Parathyroid adenoma (tissue), 2 donors: ENCODE data around the gene SPRING1.
"Not testable (repeated sequence)": the region's sequence is repeated elsewhere in the genome, so short reads cannot be mapped to it uniquely, and the experiment has no call there.

ENCODE experiments used
- H2AFZ ChIP-seq: fragments of 300-600 bp; sonication (generic); one replicate; pipeline ENCODE4 v1.7.0; 2017; ENCODE audit warnings: antibody characterized with exemption, mild to moderate bottlenecking
- H3K27ac ChIP-seq: fragments of 300-600 bp; sonication (generic); one replicate; pipeline ENCODE4 v1.7.0; 2017
- H3K27me3 ChIP-seq: fragments of 300-600 bp; sonication (generic); one replicate; pipeline ENCODE4 v1.7.0; 2017; ENCODE audit warnings: low read length; ENCODE audit not compliant: control insufficient read depth, insufficient read depth
- H3K36me3 ChIP-seq: fragments of 300-600 bp; sonication (generic); one replicate; pipeline ENCODE4 v1.7.0; 2017; ENCODE audit warnings: low read length; ENCODE audit not compliant: control insufficient read depth, insufficient read depth
- H3K4me1 ChIP-seq: fragments of 300-600 bp; sonication (generic); one replicate; pipeline ENCODE4 v1.7.0; 2017; ENCODE audit warnings: control low read depth
- H3K4me2 ChIP-seq: fragments of 300-600 bp; sonication (generic); one replicate; pipeline ENCODE4 v1.7.0; 2017; ENCODE audit warnings: low read length
- H3K4me3 ChIP-seq: fragments of 300-600 bp; sonication (generic); one replicate; pipeline ENCODE4 v1.7.0; 2017; ENCODE audit warnings: low read depth, low read length
- H3K79me2 ChIP-seq: fragments of 300-600 bp; sonication (generic); one replicate; pipeline ENCODE4 v1.7.0; 2017; ENCODE audit warnings: control low read depth
- H3K9ac ChIP-seq: fragments of 300-600 bp; sonication (generic); one replicate; pipeline ENCODE4 v1.7.0; 2017; ENCODE audit warnings: mild to moderate bottlenecking
- H3K9me3 ChIP-seq: fragments of 300-600 bp; sonication (generic); one replicate; pipeline ENCODE4 v1.7.0; 2017; ENCODE audit warnings: low read length; ENCODE audit not compliant: control insufficient read depth
- CTCF ChIP-seq: fragments of 300-600 bp; sonication (generic); IDR thresholded peaks from one replicate; pipeline ENCODE4 v1.7.0; 2017; ENCODE audit warnings: antibody characterized with exemption, mild to moderate bottlenecking
- donor health status: primary hyperparathyroidism.

SPRING1 gene

GRCh38 chr12:116759783-116760621 is 22.1 kb upstream of the SPRING1 start:
- no peaks in the 10 kb centered on the region for H3K79me2 ChIP-seq
- no peak overlapping the region for H3K4me3 ChIP-seq
- H3K4me2 ChIP-seq, result no peak overlapping the region
- no peak for TF ChIP-seq CTCF
- H3K27ac ChIP-seq, result no peak overlapping the region
- no peak overlapping the region for H2AFZ ChIP-seq
- H3K4me1 ChIP-seq, result no peaks in the 10 kb centered on the region
- no peaks in the 10 kb centered on the region for H3K36me3 ChIP-seq
- no peaks in the 10 kb centered on the region for H3K27me3 ChIP-seq
- H3K9ac ChIP-seq, result no peak overlapping the region
- no peaks in the 10 kb centered on the region for H3K9me3 ChIP-seq

GRCh38 chr12:116754783-116755182 is 16.9 kb upstream of the SPRING1 start:
- H3K27me3 ChIP-seq, H3K36me3 ChIP-seq, H3K27ac ChIP-seq, H3K4me3 ChIP-seq, H3K4me2 ChIP-seq, H3K9ac ChIP-seq, H3K9me3 ChIP-seq, H3K79me2 ChIP-seq, H2AFZ ChIP-seq, H3K4me1 ChIP-seq: not testable (repeated sequence)

- not testable (repeated sequence) for H3K79me2 ChIP-seq, H3K9ac ChIP-seq, H3K4me1 ChIP-seq, H3K4me3 ChIP-seq, H3K36me3 ChIP-seq, H3K9me3 ChIP-seq, H2AFZ ChIP-seq, H3K4me2 ChIP-seq, H3K27ac ChIP-seq, H3K27me3 ChIP-seq
Measured at GRCh38 chr12:116754097-116754496, 16.2 kb upstream of the SPRING1 start.

- Histone ChIP-seq H3K9me3 (no peaks in the 10 kb centered on the region), H3K79me2 (no peaks in the 10 kb centered on the region), H3K4me2 (no peak overlapping the region), H3K27ac (no peak overlapping the region), H3K9ac (no peak overlapping the region), H3K4me3 (no peak overlapping the region), H3K36me3 (no peaks in the 10 kb centered on the region), H3K27me3 (no peaks in the 10 kb centered on the region), H3K4me1 (no peaks in the 10 kb centered on the region), H2AFZ (no peak overlapping the region)
- TF ChIP-seq CTCF, result no peak
Measured at GRCh38 chr12:116750298-116750697, 12.4 kb upstream of the SPRING1 start.

- Histone ChIP-seq H3K9ac (no peak overlapping the region), H3K36me3 (no peaks in the 10 kb centered on the region), H3K79me2 (no peaks in the 10 kb centered on the region), H3K4me1 (no peaks in the 10 kb centered on the region), H3K4me3 (no peak overlapping the region), H3K4me2 (no peak overlapping the region), H2AFZ (no peak overlapping the region), H3K27me3 (no peaks in the 10 kb centered on the region), H3K9me3 (no peaks in the 10 kb centered on the region), H3K27ac (no peak overlapping the region)
- TF ChIP-seq CTCF, result no peak
Measured at GRCh38 chr12:116749884-116750283, 12.0 kb upstream of the SPRING1 start.

GRCh38 chr12:116745554-116745953 is 7.7 kb upstream of the SPRING1 start:
- Histone ChIP-seq H3K79me2 (no peaks in the 10 kb centered on the region), H3K36me3 (no peaks in the 10 kb centered on the region)
- no peak for TF ChIP-seq CTCF

More at GRCh38 chr12:116745554-116745953, 7.7 kb upstream of the SPRING1 start:
- H2AFZ ChIP-seq, result no peak overlapping the region
- no peak overlapping the region for H3K4me2 ChIP-seq
- no peak overlapping the region for H3K27ac ChIP-seq
- H3K4me3 ChIP-seq, result no peak overlapping the region
- no peak overlapping the region for H3K9ac ChIP-seq
- no peaks in the 10 kb centered on the region for H3K9me3 ChIP-seq
- no peaks in the 10 kb centered on the region for H3K4me1 ChIP-seq
- H3K27me3 ChIP-seq, result no peaks in the 10 kb centered on the region
